Measurements from ENCODE around the gene TWNK. TPM values are rescaled to one million over a fixed set of nuclear protein-coding genes. Genes with fewer than 3 reads are reported as not detected.

Gene TWNK
- total RNA-seq, 2 donors from 2014 or later: 5.3 to 16.6 TPM

DNA sequence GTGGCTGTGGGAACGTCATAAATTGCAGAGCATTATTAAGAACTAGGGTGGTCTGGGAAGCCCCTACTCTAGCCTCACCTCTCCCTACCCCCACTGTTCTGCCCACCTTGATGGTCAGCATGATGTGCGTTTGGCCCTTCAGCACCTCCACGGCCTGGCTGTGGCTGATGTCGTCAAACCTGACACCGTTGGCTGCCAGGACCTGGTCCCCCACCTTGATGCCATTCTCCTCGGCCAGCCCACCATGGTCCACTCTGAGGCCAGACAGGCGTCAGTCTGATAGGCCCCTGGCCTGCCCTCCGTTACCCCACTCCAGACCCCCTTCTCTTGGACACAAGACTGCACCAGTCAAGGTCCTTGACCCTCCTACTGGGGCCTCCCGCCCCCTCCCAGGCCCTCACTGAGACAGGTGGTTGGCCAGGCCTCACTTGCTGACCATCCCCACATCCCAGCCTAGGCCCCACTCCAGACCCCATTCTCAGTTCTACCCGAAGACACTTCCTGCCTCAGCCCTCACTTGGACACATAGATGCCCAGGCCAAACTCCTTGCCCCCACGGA, 34.4 kb downstream of the TWNK start:
- no peak for DNase-seq (ENCODE audit: low spot score)
- no peak overlapping the region for H3K4me3 ChIP-seq
- no peaks in the 10 kb centered on the region for H3K9me3 ChIP-seq
- H3K36me3 ChIP-seq: no peaks in the 10 kb centered on the region
- H3K4me1 ChIP-seq (ENCODE audit: control insufficient read depth in 1 of 2, low read depth in 2 of 2): no peaks in the 10 kb centered on the region
- TF ChIP-seq, protein P1, sequence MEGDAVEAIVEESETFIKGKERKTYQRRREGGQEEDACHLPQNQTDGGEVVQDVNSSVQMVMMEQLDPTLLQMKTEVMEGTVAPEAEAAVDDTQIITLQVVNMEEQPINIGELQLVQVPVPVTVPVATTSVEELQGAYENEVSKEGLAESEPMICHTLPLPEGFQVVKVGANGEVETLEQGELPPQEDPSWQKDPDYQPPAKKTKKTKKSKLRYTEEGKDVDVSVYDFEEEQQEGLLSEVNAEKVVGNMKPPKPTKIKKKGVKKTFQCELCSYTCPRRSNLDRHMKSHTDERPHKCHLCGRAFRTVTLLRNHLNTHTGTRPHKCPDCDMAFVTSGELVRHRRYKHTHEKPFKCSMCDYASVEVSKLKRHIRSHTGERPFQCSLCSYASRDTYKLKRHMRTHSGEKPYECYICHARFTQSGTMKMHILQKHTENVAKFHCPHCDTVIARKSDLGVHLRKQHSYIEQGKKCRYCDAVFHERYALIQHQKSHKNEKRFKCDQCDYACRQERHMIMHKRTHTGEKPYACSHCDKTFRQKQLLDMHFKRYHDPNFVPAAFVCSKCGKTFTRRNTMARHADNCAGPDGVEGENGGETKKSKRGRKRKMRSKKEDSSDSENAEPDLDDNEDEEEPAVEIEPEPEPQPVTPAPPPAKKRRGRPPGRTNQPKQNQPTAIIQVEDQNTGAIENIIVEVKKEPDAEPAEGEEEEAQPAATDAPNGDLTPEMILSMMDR (IDR thresholded peaks at IDR 0.05): no peak
- H3K27me3 ChIP-seq (replicated peaks; ENCODE audit: insufficient read depth): no peaks in the 10 kb centered on the region
- ATAC-seq (ENCODE audit: insufficient number of reproducible peaks, low FRiP score, low read depth): no peak
- no peak overlapping the region for H3K27ac ChIP-seq

DNA sequence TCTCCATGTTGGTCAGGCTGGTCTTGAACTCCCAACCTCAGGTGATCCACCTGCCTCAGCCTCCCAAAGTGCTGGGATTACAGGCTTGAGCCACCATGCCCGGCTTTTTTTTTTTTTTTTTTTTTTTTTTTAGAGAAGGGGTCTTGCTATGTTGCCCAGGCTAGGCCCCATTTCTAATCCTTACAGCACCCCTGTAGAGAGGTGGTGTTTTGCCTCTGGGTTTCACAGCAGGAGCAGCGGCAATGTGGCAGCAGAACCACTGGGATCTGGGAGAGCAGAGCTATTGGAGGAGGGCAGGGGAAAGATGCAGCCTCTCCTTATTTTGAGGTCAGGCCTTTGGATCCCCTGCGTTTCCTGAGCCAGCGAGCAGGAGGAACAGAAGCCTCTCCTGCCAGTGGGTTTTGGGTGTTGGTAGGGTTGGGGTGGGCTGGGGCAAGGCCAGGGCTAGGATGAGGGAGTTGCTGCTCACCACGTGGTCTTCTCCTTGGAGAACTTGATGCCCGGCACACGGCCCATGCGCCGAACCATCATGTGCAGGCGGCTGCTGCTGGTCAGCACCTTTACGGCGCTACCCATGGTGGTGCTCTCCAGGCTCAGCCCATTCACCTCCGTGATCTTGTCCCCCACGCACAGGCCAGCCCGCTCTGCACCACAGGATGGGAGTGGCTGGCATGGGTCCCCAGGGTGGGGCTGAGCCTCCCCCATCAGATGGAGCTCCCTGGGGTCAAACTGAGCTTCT, 35.8 kb downstream of the TWNK start:
- TF ChIP-seq, protein P1 (IDR thresholded peaks at IDR 0.05): no peak
- Histone ChIP-seq H3K27me3 (replicated peaks; ENCODE audit: insufficient read depth) (no peaks in the 10 kb centered on the region), H3K4me1 (ENCODE audit: control insufficient read depth in 1 of 2, low read depth in 2 of 2) (no peaks in the 10 kb centered on the region), H3K9me3 (no peaks in the 10 kb centered on the region), H3K4me3 (no peak overlapping the region), H3K36me3 (no peaks in the 10 kb centered on the region), H3K27ac (no peak overlapping the region)
- DNase-seq (ENCODE audit: low spot score) (no peak), ATAC-seq (ENCODE audit: insufficient number of reproducible peaks, low FRiP score, low read depth) (no peak)

DNA sequence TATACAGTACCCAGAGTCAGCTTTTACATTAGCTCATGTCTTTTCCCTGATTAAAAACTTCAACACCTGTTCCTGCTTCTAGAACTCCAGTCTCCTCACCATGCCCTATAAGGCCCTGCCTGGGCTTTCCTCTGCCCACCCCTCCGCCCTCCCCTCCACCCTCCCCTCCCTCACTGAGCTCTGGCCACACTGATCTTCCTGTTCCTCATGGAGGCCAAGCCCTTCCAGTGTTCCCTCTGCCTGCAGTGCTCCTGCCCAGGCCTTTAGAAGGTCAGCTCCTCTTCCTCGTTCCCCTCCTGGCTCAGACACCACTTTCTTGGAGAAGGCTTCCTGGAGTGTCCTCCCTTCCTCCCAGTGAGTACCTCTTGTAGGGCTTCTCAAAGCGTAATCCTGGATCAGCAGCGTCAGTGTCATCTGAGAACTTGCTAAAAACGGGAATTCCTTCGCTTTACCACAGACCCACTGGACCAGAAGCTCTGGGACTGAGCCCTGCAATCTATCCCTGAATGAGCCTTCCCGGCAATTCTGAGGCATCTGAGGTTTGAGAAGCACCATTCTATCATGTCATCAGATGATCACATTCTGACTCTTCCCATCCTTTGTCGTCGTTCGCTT, 39.9 kb downstream of the TWNK start:
- Histone ChIP-seq H3K4me1 (ENCODE audit: control insufficient read depth in 1 of 2, low read depth in 2 of 2) (peaks cover 0 to 7% of the 10 kb centered on the region in 2 donors), H3K36me3 (no peaks in the 10 kb centered on the region), H3K27me3 (replicated peaks; ENCODE audit: insufficient read depth) (no peaks in the 10 kb centered on the region), H3K4me3 (no peak overlapping the region), H3K9me3 (no peaks in the 10 kb centered on the region), H3K27ac (no peak overlapping the region)
- DNase-seq (ENCODE audit: low spot score) (no peak), ATAC-seq (ENCODE audit: insufficient number of reproducible peaks, low FRiP score, low read depth) (no peak)
- TF ChIP-seq, protein P1 (IDR thresholded peaks at IDR 0.05): no peak

DNA sequence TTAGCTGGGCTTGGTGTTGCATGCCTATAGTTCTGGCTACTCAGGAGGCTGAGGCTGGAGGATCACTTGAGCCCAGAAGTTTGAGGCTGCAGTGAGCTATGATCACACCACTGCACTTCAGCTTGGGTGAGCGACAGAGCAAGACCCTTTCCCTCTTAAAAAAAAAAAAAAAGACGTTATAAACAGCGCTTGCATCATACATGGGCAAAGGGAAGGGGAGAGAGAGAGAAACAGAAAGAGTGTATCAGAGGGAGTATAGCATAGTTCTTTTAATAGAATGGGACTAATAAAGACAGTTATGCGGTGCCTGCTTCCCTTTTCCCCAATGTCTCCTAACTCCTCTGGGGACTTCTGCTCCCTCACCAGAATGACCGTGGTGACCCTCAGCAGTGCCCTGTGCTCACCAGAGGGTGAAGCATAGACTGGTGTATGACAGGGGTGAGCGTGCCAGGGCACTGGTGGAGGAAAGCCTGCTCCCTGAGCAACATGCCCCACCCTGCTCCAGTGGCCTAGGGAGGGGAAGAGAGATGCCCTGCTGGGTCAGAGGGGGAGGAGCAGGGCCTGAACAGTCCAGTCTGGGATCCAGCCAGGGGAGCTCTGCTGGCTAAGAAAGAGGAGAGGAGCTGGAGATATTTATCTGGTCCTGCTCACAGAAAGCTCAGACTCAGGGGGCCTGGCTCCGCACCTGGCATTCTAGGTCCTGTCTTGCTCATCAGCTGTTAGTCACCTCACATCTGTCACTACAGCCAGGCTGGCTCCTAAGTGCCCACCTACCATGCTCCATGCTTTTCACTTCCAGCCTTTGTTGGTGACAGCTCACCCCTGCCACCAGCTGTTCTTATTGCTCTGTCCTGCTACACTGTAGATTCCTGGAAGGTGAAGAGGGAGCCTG, 41.3 kb downstream of the TWNK start:
- no peak overlapping the region for H3K27ac ChIP-seq
- H3K36me3 ChIP-seq: no peaks in the 10 kb centered on the region
- H3K27me3 ChIP-seq (replicated peaks; ENCODE audit: insufficient read depth): no peaks in the 10 kb centered on the region
- no peak overlapping the region for H3K4me3 ChIP-seq
- peaks cover 8 to 17% of the 10 kb centered on the region in 2 donors for H3K4me1 ChIP-seq (ENCODE audit: control insufficient read depth in 1 of 2, low read depth in 2 of 2)
- TF ChIP-seq, protein P1 (IDR thresholded peaks at IDR 0.05): no peak
- no peaks in the 10 kb centered on the region for H3K9me3 ChIP-seq
- DNase-seq (ENCODE audit: low spot score) (no peak), ATAC-seq (ENCODE audit: insufficient number of reproducible peaks, low FRiP score, low read depth) (no peak)
